Transverse colon (tissue), 4 donors: ENCODE data around the gene MYO5B. TPM values are rescaled to one million over a fixed set of nuclear protein-coding genes. Genes with fewer than 3 reads are reported as not detected.
A peak's percentile ranks its signal among the peaks of the same experiment; 100 is the strongest.

Experiments
- DNase-seq: peaks from one replicate; pipeline ENCODE4 v3.0.0-alpha.2; 2019
- H3K27ac ChIP-seq, 4 donors: fragments of 200-600 bp; sonication (generic); 2 replicates each; pipeline ENCODE4 v1.5.1; 2016 to 2018; ENCODE audit warnings: inconsistent platforms in 4 of 4
- H3K27me3 ChIP-seq: fragments of 200-600 bp; sonication (generic); 2 replicates; pipeline ENCODE4 v1.5.1; 2017; ENCODE audit warnings: inconsistent platforms
- H3K36me3 ChIP-seq, 4 donors: fragments of 200-600 bp; sonication (generic); 2 replicates each; pipeline ENCODE4 v1.5.1; 2017 to 2019; ENCODE audit warnings: inconsistent platforms in 4 of 4
- H3K4me1 ChIP-seq, 4 donors: fragments of 200-600 bp; sonication (generic); 2 replicates each; pipeline ENCODE4 v1.5.1; 2017 to 2020; ENCODE audit warnings: inconsistent platforms in 4 of 4
- H3K4me3 ChIP-seq, 4 donors: fragments of 200-600 bp; sonication (generic); 1 replicate in 1 of 4; 2 replicates in 3 of 4; pipeline versions ENCODE4 v1.5.1 to v1.6.1; 2017 to 2019; ENCODE audit warnings: inconsistent platforms in 4 of 4
- H3K9me3 ChIP-seq, 2 donors: fragments of 200-600 bp; sonication (generic); 2 replicates each; pipeline ENCODE4 v1.5.1; 2017 to 2019; ENCODE audit warnings: inconsistent platforms in 2 of 2
- EP300 ChIP-seq: sonication (generic); formaldehyde crosslinking; IDR thresholded peaks from one replicate; pipeline ENCODE4 v1.6.1; 2017; ENCODE audit warnings: antibody characterized with exemption, low read depth
- POLR2A ChIP-seq: fragments of 450-650 bp; IDR thresholded peaks from one replicate; pipeline ENCODE4 v1.6.1; 2016; ENCODE audit warnings: antibody characterized with exemption, mild to moderate bottlenecking, moderate library complexity
- POLR2AphosphoS5 ChIP-seq, 3 donors: sonication (generic); formaldehyde crosslinking; IDR thresholded peaks; one replicate each; pipeline ENCODE4 v1.6.1; 2016; ENCODE audit warnings: antibody characterized with exemption in 3 of 3
- WGBS, 2 donors: methylation state at CpG; one replicate each; pipeline ENCODE4 v1.1.5; 2018; ENCODE audit warnings: low coverage in 1 of 2; 5-methylcytosine and 5-hydroxymethylcytosine counted together
- in situ Hi-C, 4 donors: fragments of 200-750 bp; cut with MboI; loops; one replicate each; pipeline versions ENCODE4 v1.15.0 to v1.15.1; 2017; ENCODE audit warnings: low sequenced_read_pairs in 3 of 4, low pct_ligation_motif_present in 1 of 4, low pct_unique_long_range_greater_than_20kb in 1 of 4
- intact Hi-C: fragments of 100-400 bp; cut with DNase I; formaldehyde crosslinking; loops from one replicate; pipeline ENCODE4 v1.15.1; 2023; ENCODE audit warnings: low total_unique reads
- total RNA-seq, 4 donors: library from RNA; depleted of rRNA; stranded (reverse); fragments of >200 nt; gene quantifications; one replicate each; pipeline ENCODE4 v1.1.0, GENCODE V29; 2016
- TF ChIP-seq, protein P1 (sequence below), 5 experiments: fragments of 200-600 bp in 3 of 5; fragments of 450-650 bp in 2 of 5; sonication (generic) in 3 of 5; IDR thresholded peaks; 1 replicate in 2 of 5; 2 replicates in 3 of 5; pipeline ENCODE4 v1.5.1; 2016 to 2017; ENCODE audit warnings: antibody characterized with exemption in 5 of 5, inconsistent platforms in 3 of 5, mild to moderate bottlenecking in 2 of 5, moderate library complexity in 1 of 5

The MYO5B gene
- total RNA-seq, 4 donors from 2014 or later: 96.7 to 144 (median 114) TPM

DNA sequence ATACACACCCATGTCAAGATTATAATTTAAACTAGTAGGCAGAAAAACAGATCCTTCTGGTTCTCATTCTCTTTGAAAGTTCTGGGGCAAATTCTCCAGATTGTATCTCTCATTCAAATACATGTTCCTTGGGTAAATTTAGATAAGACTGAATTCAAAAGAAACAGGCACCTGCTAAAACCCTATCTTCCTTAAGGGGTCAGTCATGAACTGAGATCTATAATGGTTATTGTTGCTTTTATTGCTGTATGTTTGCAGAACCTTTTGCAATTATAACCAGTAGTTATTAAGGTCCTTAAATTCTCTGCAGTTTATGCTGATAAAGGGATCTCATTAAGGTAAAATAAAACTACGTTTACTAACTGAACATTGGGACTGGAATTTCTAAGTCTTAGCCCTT, 83.5 kb downstream of the MYO5B start:
- H3K27ac ChIP-seq: peak overlapping the region in 1 of 4 donors; percentile 17
- WGBS, 2 donors: 27 to 35% methylated on average over 1 of the region's 1 CpG
- no peak for TF ChIP-seq EP300
- TF ChIP-seq, protein P1, sequence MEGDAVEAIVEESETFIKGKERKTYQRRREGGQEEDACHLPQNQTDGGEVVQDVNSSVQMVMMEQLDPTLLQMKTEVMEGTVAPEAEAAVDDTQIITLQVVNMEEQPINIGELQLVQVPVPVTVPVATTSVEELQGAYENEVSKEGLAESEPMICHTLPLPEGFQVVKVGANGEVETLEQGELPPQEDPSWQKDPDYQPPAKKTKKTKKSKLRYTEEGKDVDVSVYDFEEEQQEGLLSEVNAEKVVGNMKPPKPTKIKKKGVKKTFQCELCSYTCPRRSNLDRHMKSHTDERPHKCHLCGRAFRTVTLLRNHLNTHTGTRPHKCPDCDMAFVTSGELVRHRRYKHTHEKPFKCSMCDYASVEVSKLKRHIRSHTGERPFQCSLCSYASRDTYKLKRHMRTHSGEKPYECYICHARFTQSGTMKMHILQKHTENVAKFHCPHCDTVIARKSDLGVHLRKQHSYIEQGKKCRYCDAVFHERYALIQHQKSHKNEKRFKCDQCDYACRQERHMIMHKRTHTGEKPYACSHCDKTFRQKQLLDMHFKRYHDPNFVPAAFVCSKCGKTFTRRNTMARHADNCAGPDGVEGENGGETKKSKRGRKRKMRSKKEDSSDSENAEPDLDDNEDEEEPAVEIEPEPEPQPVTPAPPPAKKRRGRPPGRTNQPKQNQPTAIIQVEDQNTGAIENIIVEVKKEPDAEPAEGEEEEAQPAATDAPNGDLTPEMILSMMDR (IDR thresholded peaks at IDR 0.05): peak in 4 of 5 experiments; percentile 17 to 54 (median 38)
- DNase-seq: no peak
- H3K9me3 ChIP-seq: no peaks in the 10 kb centered on the region
- H3K4me3 ChIP-seq: no peak overlapping the region
- no peaks in the 10 kb centered on the region for H3K27me3 ChIP-seq
- in situ Hi-C loops: loop anchor here in 1 of 4 donors (10.0 kb wide), 1 partner anchor 83 kb away; the partner anchor contains the start of gene MYO5B
- intact Hi-C loops: no loop called here
- peaks cover 0 to 13% (median 8%) of the 10 kb centered on the region in 4 donors for H3K4me1 ChIP-seq
- H3K36me3 ChIP-seq: no peaks in the 10 kb centered on the region

DNA sequence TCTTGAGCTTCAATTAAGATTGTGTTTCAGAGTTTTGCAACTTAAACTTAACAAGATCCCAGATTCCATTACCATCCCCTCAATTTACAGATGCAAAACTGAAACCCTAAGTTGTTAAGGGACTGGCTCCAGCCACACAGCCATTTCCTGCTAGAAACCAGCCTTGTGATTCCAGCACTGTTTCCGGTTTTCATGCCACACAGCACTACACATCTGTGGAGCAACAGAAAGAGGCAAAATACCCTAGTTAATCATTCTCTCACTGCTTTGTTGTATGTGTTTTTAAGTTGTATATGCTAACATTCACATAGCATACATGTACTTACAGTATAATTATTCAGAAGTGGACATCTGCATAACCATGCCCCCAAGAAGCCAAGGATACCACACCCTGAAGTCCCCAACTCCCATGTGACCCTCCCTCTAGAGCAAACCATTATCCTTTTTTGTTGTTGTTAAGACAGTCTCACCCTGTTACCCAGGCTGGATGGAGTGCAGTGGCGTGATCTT, 87.4 kb downstream of the MYO5B start:
- Histone ChIP-seq H3K27me3 (no peaks in the 10 kb centered on the region), H3K27ac (peak overlapping the region in 3 of 4 donors; percentile 20 to 48 (median 38)), H3K36me3 (no peaks in the 10 kb centered on the region), H3K4me3 (no peak overlapping the region), H3K9me3 (no peaks in the 10 kb centered on the region), H3K4me1 (peaks cover 0 to 13% (median 8%) of the 10 kb centered on the region in 4 donors)
- intact Hi-C loops: no loop called here
- 63 to 80% methylated on average over 1 to 2 of the region's 2 CpGs for WGBS, 2 donors
- in situ Hi-C loops: no loop called here
- TF ChIP-seq POLR2A: no peak
- DNase-seq: peak; percentile 36

GRCh38 chr18:50105027-50105426, 89.9 kb downstream of the MYO5B start:
- Histone ChIP-seq H3K4me3 (no peak overlapping the region), H3K4me1 (peaks cover 0 to 14% (median 6%) of the 10 kb centered on the region in 4 donors), H3K36me3 (no peaks in the 10 kb centered on the region), H3K27ac (no peak overlapping the region), H3K27me3 (no peaks in the 10 kb centered on the region), H3K9me3 (no peaks in the 10 kb centered on the region)
- DNase-seq: no peak
- intact Hi-C loops (no loop called here), in situ Hi-C loops (no loop called here)
- no peak for TF ChIP-seq EP300
- TF ChIP-seq, protein P1 (IDR thresholded peaks at IDR 0.05): no peak
- no peak for TF ChIP-seq POLR2A
- no peak for TF ChIP-seq POLR2AphosphoS5 (IDR thresholded peaks at IDR 0.05)
- 100% methylated on average over 1 of the region's 1 CpG; no CpG with 5 or more reads in 1 of the 2 donors for WGBS, 2 donors

DNA sequence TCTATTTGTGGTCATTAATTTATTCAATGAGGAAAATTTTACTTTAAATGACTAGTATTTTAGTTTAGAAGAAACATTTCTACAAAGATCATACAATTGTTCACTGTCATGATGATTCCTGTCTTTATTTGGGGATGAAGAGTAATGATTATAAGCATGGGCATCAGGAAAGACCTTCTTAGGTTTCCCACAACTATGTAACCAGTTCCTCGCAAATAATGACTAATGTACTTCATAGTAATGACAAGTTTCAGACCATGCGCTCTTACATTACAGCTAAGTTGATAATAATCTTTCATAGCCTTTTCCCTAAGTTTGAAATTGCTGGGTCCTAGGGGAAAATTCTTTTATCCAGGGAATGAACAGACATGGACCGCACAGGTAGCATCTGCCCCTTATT, 90.5 kb downstream of the MYO5B start:
- no peak overlapping the region for H3K4me3 ChIP-seq
- TF ChIP-seq, protein P1 (IDR thresholded peaks at IDR 0.05): no peak
- TF ChIP-seq EP300: no peak
- no peak for TF ChIP-seq POLR2AphosphoS5 (IDR thresholded peaks at IDR 0.05)
- TF ChIP-seq POLR2A: no peak
- no peaks in the 10 kb centered on the region for H3K27me3 ChIP-seq
- H3K9me3 ChIP-seq: no peaks in the 10 kb centered on the region
- 64 to 86% methylated on average over 3 of the region's 3 CpGs for whole genome bisulfite sequencing, 2 donors
- in situ Hi-C loops (no loop called here), intact Hi-C loops (no loop called here)
- H3K4me1 ChIP-seq: peaks cover 0 to 14% (median 7%) of the 10 kb centered on the region in 4 donors
- H3K36me3 ChIP-seq: no peaks in the 10 kb centered on the region
- no peak for DNase-seq
- H3K27ac ChIP-seq: no peak overlapping the region
